DOHH2 (cell line): ENCODE data around the gene CAMK2D.

Source experiments
- CTCF ChIP-seq: fragments of 200-600 bp; sonication (generic); IDR thresholded peaks from one replicate; pipeline ENCODE4 v1.5.1; 2014; ENCODE audit warnings: antibody characterized with exemption, mild to moderate bottlenecking, low read depth, low read length; ENCODE audit not compliant: poor library complexity, severe bottlenecking
- EZH2phosphoT487 ChIP-seq: fragments of 200-600 bp; sonication (generic); IDR thresholded peaks from 2 replicates; pipeline ENCODE4 v1.6.1; 2017; ENCODE audit warnings: borderline replicate concordance, mild to moderate bottlenecking, antibody characterized with exemption, low read length, moderate library complexity, mixed read lengths

GRCh38 chr4:113561758-113562157, 199.8 kb downstream of the CAMK2D start:
- TF ChIP-seq CTCF (no peak), EZH2phosphoT487 (no peak)
